Measurements from ENCODE around the gene NFATC1.

Gene NFATC1

DNA sequence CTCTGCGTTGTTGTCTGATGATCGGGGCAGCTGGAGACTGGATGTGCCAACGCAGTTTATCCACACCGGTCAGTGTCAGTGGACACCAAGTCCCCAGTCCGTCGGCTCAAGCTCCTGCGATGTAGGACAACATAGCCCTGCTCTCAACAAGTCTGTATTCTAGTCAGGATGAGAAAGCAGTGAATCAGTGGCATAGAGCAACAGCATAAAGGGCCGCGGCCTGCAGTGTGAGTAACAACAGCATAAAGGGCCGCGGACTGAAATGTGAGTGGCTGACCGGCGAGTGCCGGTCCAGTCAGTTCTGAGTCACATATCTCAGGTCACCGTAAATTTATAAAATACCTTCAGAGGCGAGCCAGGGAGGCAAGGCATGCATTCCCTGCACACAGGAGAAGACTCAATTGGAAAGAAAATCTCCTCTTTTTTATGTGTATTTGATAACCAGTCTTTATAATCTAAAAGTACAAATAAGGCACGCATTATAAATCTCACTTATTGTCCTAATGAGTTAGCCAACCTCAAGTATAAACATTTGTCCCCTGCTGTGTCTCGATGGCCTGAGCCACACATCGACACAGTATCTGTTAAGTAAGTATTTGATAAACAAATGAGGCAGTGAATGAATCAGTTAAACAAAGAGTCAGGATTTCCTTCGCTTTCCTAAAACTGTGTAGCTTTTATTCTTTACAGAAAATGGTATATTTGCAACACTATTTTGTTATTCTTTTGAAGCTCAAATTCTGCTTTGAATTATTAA is 33.8 kb upstream of the NFATC1 start:
- Histone ChIP-seq H3K36me3 (ENCODE audit: control insufficient read depth, low read length) (peaks cover 4% of the 10 kb centered on the region), H3K27ac (ENCODE audit: low read depth, low read length) (no peak overlapping the region), H3K9me3 (ENCODE audit: control insufficient read depth, insufficient read depth, low read length) (no peaks in the 10 kb centered on the region), H3K9me2 (replicated peaks; ENCODE audit: control insufficient read depth, low read length) (no peaks in the 10 kb centered on the region), H3K4me1 (ENCODE audit: control insufficient read depth, low read length) (no peaks in the 10 kb centered on the region), H3K79me2 (ENCODE audit: control insufficient read depth, low read length) (no peaks in the 10 kb centered on the region), H3F3A (ENCODE audit: control insufficient read depth, insufficient read depth) (no peaks in the 10 kb centered on the region), H3K27me3 (ENCODE audit: control insufficient read depth, low read length) (no peaks in the 10 kb centered on the region), H3K4me2 (ENCODE audit: low read length) (no peak overlapping the region), H4K20me1 (ENCODE audit: control insufficient read depth, insufficient read depth, low read depth, low read length) (no peaks in the 10 kb centered on the region), H3K4me3 (ENCODE audit: low read length) (no peak overlapping the region)
- no peak for TF ChIP-seq EZH2phosphoT487 (IDR thresholded peaks at IDR 0.05; ENCODE audit: borderline replicate concordance, low read length)
- TF ChIP-seq, protein P1, sequence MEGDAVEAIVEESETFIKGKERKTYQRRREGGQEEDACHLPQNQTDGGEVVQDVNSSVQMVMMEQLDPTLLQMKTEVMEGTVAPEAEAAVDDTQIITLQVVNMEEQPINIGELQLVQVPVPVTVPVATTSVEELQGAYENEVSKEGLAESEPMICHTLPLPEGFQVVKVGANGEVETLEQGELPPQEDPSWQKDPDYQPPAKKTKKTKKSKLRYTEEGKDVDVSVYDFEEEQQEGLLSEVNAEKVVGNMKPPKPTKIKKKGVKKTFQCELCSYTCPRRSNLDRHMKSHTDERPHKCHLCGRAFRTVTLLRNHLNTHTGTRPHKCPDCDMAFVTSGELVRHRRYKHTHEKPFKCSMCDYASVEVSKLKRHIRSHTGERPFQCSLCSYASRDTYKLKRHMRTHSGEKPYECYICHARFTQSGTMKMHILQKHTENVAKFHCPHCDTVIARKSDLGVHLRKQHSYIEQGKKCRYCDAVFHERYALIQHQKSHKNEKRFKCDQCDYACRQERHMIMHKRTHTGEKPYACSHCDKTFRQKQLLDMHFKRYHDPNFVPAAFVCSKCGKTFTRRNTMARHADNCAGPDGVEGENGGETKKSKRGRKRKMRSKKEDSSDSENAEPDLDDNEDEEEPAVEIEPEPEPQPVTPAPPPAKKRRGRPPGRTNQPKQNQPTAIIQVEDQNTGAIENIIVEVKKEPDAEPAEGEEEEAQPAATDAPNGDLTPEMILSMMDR (IDR thresholded peaks at IDR 0.05; ENCODE audit: low read depth, low read length, poor library complexity, severe bottlenecking), result no peak

- H3K9me3 ChIP-seq (ENCODE audit: control insufficient read depth, insufficient read depth, low read length), result no peaks in the 10 kb centered on the region
Observed at GRCh38 chr18:79365701-79366100, 30.0 kb upstream of the NFATC1 start.

GRCh38 chr18:79366177-79367094 is 29.3 kb upstream of the NFATC1 start:
- no peak overlapping the region for H3K27ac ChIP-seq (ENCODE audit: low read depth, low read length)
- H3F3A ChIP-seq (ENCODE audit: control insufficient read depth, insufficient read depth), result no peaks in the 10 kb centered on the region
- H3K27me3 ChIP-seq (ENCODE audit: control insufficient read depth, low read length), result no peaks in the 10 kb centered on the region
- H4K20me1 ChIP-seq (ENCODE audit: control insufficient read depth, insufficient read depth, low read depth, low read length), result no peaks in the 10 kb centered on the region
- no peaks in the 10 kb centered on the region for H3K4me1 ChIP-seq (ENCODE audit: control insufficient read depth, low read length)
- H3K9me3 ChIP-seq (ENCODE audit: control insufficient read depth, insufficient read depth, low read length), result no peaks in the 10 kb centered on the region
- H3K4me2 ChIP-seq (ENCODE audit: low read length), result no peak overlapping the region
- no peak overlapping the region for H3K4me3 ChIP-seq (ENCODE audit: low read length)
- no peaks in the 10 kb centered on the region for H3K36me3 ChIP-seq (ENCODE audit: control insufficient read depth, low read length)
- TF ChIP-seq, protein P1 (IDR thresholded peaks at IDR 0.05; ENCODE audit: low read depth, low read length, poor library complexity, severe bottlenecking), result no peak
- no peak for TF ChIP-seq EZH2phosphoT487 (IDR thresholded peaks at IDR 0.05; ENCODE audit: borderline replicate concordance, low read length)
- no peaks in the 10 kb centered on the region for H3K79me2 ChIP-seq (ENCODE audit: control insufficient read depth, low read length)
- no peaks in the 10 kb centered on the region for H3K9me2 ChIP-seq (replicated peaks; ENCODE audit: control insufficient read depth, low read length)

More at GRCh38 chr18:79365701-79366100, 30.0 kb upstream of the NFATC1 start:
- H3K27ac ChIP-seq (ENCODE audit: low read depth, low read length), result no peak overlapping the region
- no peaks in the 10 kb centered on the region for H4K20me1 ChIP-seq (ENCODE audit: control insufficient read depth, insufficient read depth, low read depth, low read length)
- H3K27me3 ChIP-seq (ENCODE audit: control insufficient read depth, low read length), result no peaks in the 10 kb centered on the region
- no peak overlapping the region for H3K4me2 ChIP-seq (ENCODE audit: low read length)
- H3K79me2 ChIP-seq (ENCODE audit: control insufficient read depth, low read length), result no peaks in the 10 kb centered on the region
- no peaks in the 10 kb centered on the region for H3K4me1 ChIP-seq (ENCODE audit: control insufficient read depth, low read length)
- TF ChIP-seq, protein P1 (IDR thresholded peaks at IDR 0.05; ENCODE audit: low read depth, low read length, poor library complexity, severe bottlenecking), result no peak
- no peak for TF ChIP-seq EZH2phosphoT487 (IDR thresholded peaks at IDR 0.05; ENCODE audit: borderline replicate concordance, low read length)
- no peaks in the 10 kb centered on the region for H3K9me2 ChIP-seq (replicated peaks; ENCODE audit: control insufficient read depth, low read length)
- H3K36me3 ChIP-seq (ENCODE audit: control insufficient read depth, low read length), result peaks cover 4% of the 10 kb centered on the region
- no peaks in the 10 kb centered on the region for H3F3A ChIP-seq (ENCODE audit: control insufficient read depth, insufficient read depth)
- H3K4me3 ChIP-seq (ENCODE audit: low read length), result no peak overlapping the region
